ENCODE measurements around the gene PHF21B.

GRCh38 chr22:44982445-44982844, 27.4 kb downstream of the PHF21B start:
- TF ChIP-seq REST (IDR thresholded peaks at IDR 0.05; ENCODE audit: insufficient read depth in 1 of 2, low read depth in 2 of 2, low read length in 1 of 2) (no peak), CTCF (IDR thresholded peaks at IDR 0.05) (no peak), POLR2AphosphoS5 (IDR thresholded peaks at IDR 0.05; ENCODE audit: low read depth, low read length) (no peak), TCF7L2 (IDR thresholded peaks at IDR 0.05; ENCODE audit: low read depth, low read length) (no peak)
